HCT116 (cell line): Measurements from ENCODE around the gene IP6K2. TPM values are rescaled to one million over a fixed set of nuclear protein-coding genes. Genes with fewer than 3 reads are reported as not detected.

Experiments
- ATAC-seq: fragments of 200-7000 bp; cut with Tn5 transposase; 2 replicates; pipeline ENCODE4 v1.9.1; 2020; ENCODE audit warnings: mild to moderate bottlenecking, moderate library complexity
- BruUV-seq: library from RNA; stranded (reverse); fragments of 400-500 nt; replicated peaks from 2 replicates; lab custom pipeline; 2021; lab: Mats Ljungman, UMichigan
- CTCF ChIA-PET: fragments of 300-600 bp; sonication (Branson Sonifier 250); formaldehyde crosslinking; loops from one replicate; lab custom pipeline; 2021; ENCODE audit warnings: antibody characterized with exemption; lab: Charles Lee
- POLR2A ChIA-PET: fragments of 300-600, 350-600 bp; sonication (Branson Sonifier 250); formaldehyde crosslinking; loops from one replicate; lab custom pipeline; 2021; ENCODE audit warnings: antibody characterized with exemption; lab: Charles Lee
- RAD21 ChIA-PET, 2 experiments: fragments of 300-600 bp; sonication (Branson Sonifier 250); formaldehyde crosslinking; loops; one replicate each; lab custom pipeline; 2023; ENCODE audit warnings: low total read pairs in 2 of 2; ENCODE audit not compliant: uncharacterized antibody in 2 of 2, unreplicated experiment in 2 of 2, low non-redundant PET in 1 of 2; lab: Charles Lee
- DNase-seq: peaks from one replicate; pipeline ENCODE4 v3.0.0-alpha.2; 2010; ENCODE audit warnings: low read depth, low spot score
- H2AFZ ChIP-seq: fragments of 200-600 bp; shearing (Covaris generic), sonication (generic); 2 replicates; pipeline ENCODE4 v1.6.1; 2017; ENCODE audit warnings: low read depth, mixed run types, mixed read lengths, antibody characterized with exemption, low read length; ENCODE audit not compliant: poor library complexity, severe bottlenecking
- H3K27ac ChIP-seq: 2 replicates; pipeline ENCODE4 v1.5.1; 2012; ENCODE audit warnings: low read depth, low read length
- H3K27me3 ChIP-seq: fragments of 200-600 bp; sonication (generic); 2 replicates; pipeline ENCODE4 v1.6.1; 2016; ENCODE audit warnings: mixed run types, low read length, mixed read lengths; ENCODE audit not compliant: insufficient read depth
- H3K36me3 ChIP-seq, 2 experiments: fragments of 200-500 bp in 1 of 2; fragments of 200-600 bp in 1 of 2; sonication (Bioruptor generic) in 1 of 2; sonication (generic) in 1 of 2; 2 replicates each; pipeline versions ENCODE4 v1.5.1 to v1.6.1; 2014 to 2016; ENCODE audit warnings: low read length in 2 of 2, inconsistent platforms in 1 of 2, mixed read lengths in 1 of 2, mixed run types in 1 of 2; ENCODE audit not compliant: insufficient read depth in 2 of 2, control insufficient read depth in 1 of 2
- H3K4me1 ChIP-seq, 2 experiments: fragments of 200-600 bp in 1 of 2; sonication (generic) in 1 of 2; 2 replicates each; pipeline versions ENCODE4 v1.5.1 to v1.6.1; 2012 to 2017; ENCODE audit warnings: low read length in 2 of 2, inconsistent platforms in 1 of 2, mild to moderate bottlenecking in 1 of 2, mixed read lengths in 1 of 2, mixed run types in 1 of 2, moderate library complexity in 1 of 2; ENCODE audit not compliant: insufficient read depth in 2 of 2, control insufficient read depth in 1 of 2
- H3K4me2 ChIP-seq: fragments of 200-600 bp; sonication (generic); 2 replicates; pipeline ENCODE4 v1.6.1; 2017; ENCODE audit warnings: mixed run types, low read length, mixed read lengths
- H3K4me3 ChIP-seq, 2 experiments: fragments of 200-600 bp in 1 of 2; sonication (generic) in 1 of 2; replicated peaks in 1 of 2; 2 replicates each; pipeline ENCODE4 v1.5.1; 2011 to 2016; ENCODE audit warnings: low read length in 2 of 2, control low read depth in 1 of 2, low read depth in 1 of 2, mild to moderate bottlenecking in 1 of 2, mixed read lengths in 1 of 2, mixed run types in 1 of 2
- H3K79me2 ChIP-seq: fragments of 200-600 bp; sonication (generic); 2 replicates; pipeline ENCODE4 v1.6.1; 2017; ENCODE audit warnings: mild to moderate bottlenecking, mixed run types, low read length, moderate library complexity, mixed read lengths; ENCODE audit not compliant: insufficient read depth
- H3K9ac ChIP-seq: fragments of 200-600 bp; sonication (generic); 2 replicates; pipeline ENCODE4 v1.6.1; 2016; ENCODE audit warnings: low read length, mixed read lengths
- H3K9me2 ChIP-seq: fragments of 200-600 bp; sonication (generic), shearing (Covaris generic); 2 replicates; pipeline ENCODE4 v1.6.1; 2017; ENCODE audit warnings: mixed run types, mild to moderate bottlenecking, moderate library complexity; ENCODE audit not compliant: insufficient read depth
- H3K9me3 ChIP-seq, 2 experiments: fragments of 200-500 bp in 1 of 2; fragments of 200-600 bp in 1 of 2; sonication (Bioruptor generic) in 1 of 2; sonication (generic) in 1 of 2; 2 replicates each; pipeline ENCODE4 v1.6.1; 2014 to 2017; ENCODE audit warnings: low read length in 2 of 2, mixed read lengths in 2 of 2, inconsistent platforms in 1 of 2, low read depth in 1 of 2, mild to moderate bottlenecking in 1 of 2, mixed run types in 1 of 2, moderate library complexity in 1 of 2; ENCODE audit not compliant: control insufficient read depth in 1 of 2, insufficient read depth in 1 of 2
- H4K20me1 ChIP-seq: fragments of 200-600 bp; sonication (generic), shearing (Covaris generic); 2 replicates; pipeline ENCODE4 v1.6.1; 2017; ENCODE audit warnings: mixed run types, mild to moderate bottlenecking, moderate library complexity; ENCODE audit not compliant: insufficient read depth
- CEBPB ChIP-seq: IDR thresholded peaks from 2 replicates; pipeline ENCODE4 v1.6.1; 2012; ENCODE audit warnings: low read depth
- EZH2phosphoT487 ChIP-seq: fragments of 200-600 bp; IDR thresholded peaks from 2 replicates; pipeline ENCODE4 v1.6.1; 2018; ENCODE audit warnings: antibody characterized with exemption, borderline replicate concordance
- POLR2AphosphoS5 ChIP-seq: IDR thresholded peaks from 2 replicates; pipeline ENCODE4 v1.6.1; 2011; ENCODE audit warnings: mild to moderate bottlenecking, low read depth, low read length, moderate library complexity
- SIN3A ChIP-seq: IDR thresholded peaks from 2 replicates; pipeline ENCODE4 v1.6.1; 2012; ENCODE audit warnings: low read depth
- YY1 ChIP-seq: IDR thresholded peaks from 2 replicates; pipeline ENCODE4 v1.6.1; 2011; ENCODE audit warnings: low read length, low read depth, moderate library complexity, mild to moderate bottlenecking; ENCODE audit not compliant: insufficient replicate concordance; ENCODE audit errors: extremely low read depth
- intact Hi-C: fragments of 100-400 bp; cut with micrococcal nuclease; formaldehyde crosslinking; loops from 2 replicates; pipeline ENCODE4 v1.10.0; 2022
- total RNA-seq: library from RNA; stranded (reverse); gene quantifications from one replicate; pipeline ENCODE4 v1.2.1, GENCODE V29; 2021; ENCODE audit not compliant: unreplicated experiment
- TF ChIP-seq, protein P1 (sequence below): IDR thresholded peaks from 2 replicates; pipeline ENCODE4 v1.6.1; 2011; ENCODE audit warnings: mild to moderate bottlenecking, low read length, moderate library complexity; ENCODE audit not compliant: insufficient replicate concordance; ENCODE audit errors: extremely low read depth

IP6K2 gene
- total RNA-seq, 1 experiment from 2014 or later, result 89.5 TPM

- Histone ChIP-seq H3K4me2 (no peak overlapping the region), H3K79me2 (peaks cover 46% of the 10 kb centered on the region), H3K9me2 (no peaks in the 10 kb centered on the region), H3K4me3 (no peak overlapping the region), H3K9me3 (no peaks in the 10 kb centered on the region), H4K20me1 (no peaks in the 10 kb centered on the region), H3K36me3 (peaks cover 43 to 60% of the 10 kb centered on the region in 2 experiments), H3K4me1 (peaks cover 8 to 12% of the 10 kb centered on the region in 2 experiments), H2AFZ (no peak overlapping the region), H3K9ac (no peak overlapping the region), H3K27ac (no peak overlapping the region), H3K27me3 (no peaks in the 10 kb centered on the region)
- POLR2A ChIA-PET, result no interaction called here
- no peak for TF ChIP-seq CEBPB
- DNase-seq, result no peak
- RAD21 ChIA-PET, result no interaction called here
- ATAC-seq, result no peak
- CTCF ChIA-PET, result no interaction called here
- intact Hi-C loops, result loop anchor here (5.0 kb wide), 1 partner anchor 263 kb away; no protein-coding TSS in a partner anchor
- no TSS peak for BruUV-seq
These were observed 27.6 kb downstream of the IP6K2 start for GRCh38 chr3:48689384-48689783.

GRCh38 chr3:48688737-48689075, 28.3 kb downstream of the IP6K2 start:
- intact Hi-C loops, result loop anchor here (5.0 kb wide), 1 partner anchor 264 kb away; no protein-coding TSS in a partner anchor
- peaks cover 37 to 55% of the 10 kb centered on the region in 2 experiments for H3K36me3 ChIP-seq
- no peak overlapping the region for H3K4me2 ChIP-seq
- peaks cover 46% of the 10 kb centered on the region for H3K79me2 ChIP-seq
- H4K20me1 ChIP-seq, result no peaks in the 10 kb centered on the region
- no peak overlapping the region for H3K27ac ChIP-seq
- no peak overlapping the region for H3K4me3 ChIP-seq
- DNase-seq, result no peak
- H3K27me3 ChIP-seq, result no peaks in the 10 kb centered on the region
- ChIA-PET POLR2A (no interaction called here), CTCF (interaction anchor here (1.5 to 1.6 kb wide), 2 partner anchors 8 to 288 kb away, joined by 3 to 4 read pairs; no protein-coding TSS in a partner anchor)
- H3K9me3 ChIP-seq, result no peaks in the 10 kb centered on the region
- TF ChIP-seq SIN3A (no peak), YY1 (no peak), POLR2AphosphoS5 (0 out of 2 replicates have a peak, but pooled peaks have one; percentile 13), EZH2phosphoT487 (no peak)
- TF ChIP-seq, protein P1, sequence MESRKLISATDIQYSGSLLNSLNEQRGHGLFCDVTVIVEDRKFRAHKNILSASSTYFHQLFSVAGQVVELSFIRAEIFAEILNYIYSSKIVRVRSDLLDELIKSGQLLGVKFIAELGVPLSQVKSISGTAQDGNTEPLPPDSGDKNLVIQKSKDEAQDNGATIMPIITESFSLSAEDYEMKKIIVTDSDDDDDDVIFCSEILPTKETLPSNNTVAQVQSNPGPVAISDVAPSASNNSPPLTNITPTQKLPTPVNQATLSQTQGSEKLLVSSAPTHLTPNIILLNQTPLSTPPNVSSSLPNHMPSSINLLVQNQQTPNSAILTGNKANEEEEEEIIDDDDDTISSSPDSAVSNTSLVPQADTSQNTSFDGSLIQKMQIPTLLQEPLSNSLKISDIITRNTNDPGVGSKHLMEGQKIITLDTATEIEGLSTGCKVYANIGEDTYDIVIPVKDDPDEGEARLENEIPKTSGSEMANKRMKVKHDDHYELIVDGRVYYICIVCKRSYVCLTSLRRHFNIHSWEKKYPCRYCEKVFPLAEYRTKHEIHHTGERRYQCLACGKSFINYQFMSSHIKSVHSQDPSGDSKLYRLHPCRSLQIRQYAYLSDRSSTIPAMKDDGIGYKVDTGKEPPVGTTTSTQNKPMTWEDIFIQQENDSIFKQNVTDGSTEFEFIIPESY, result no peak
- TF ChIP-seq, all 23 proteins: peak for 1
- BruUV-seq, result no TSS peak
- Histone ChIP-seq H2AFZ (no peak overlapping the region), H3K9ac (no peak overlapping the region), H3K4me1 (peaks cover 7 to 12% of the 10 kb centered on the region in 2 experiments), H3K9me2 (no peaks in the 10 kb centered on the region)
- RAD21 ChIA-PET, result no interaction called here
- no peak for ATAC-seq
